ENCODE results near the gene MDM4. TPM values are rescaled to one million over a fixed set of nuclear protein-coding genes. Genes with fewer than 3 reads are reported as not detected.
A peak's percentile ranks its signal among the peaks of the same experiment; 100 is the strongest.

MDM4 gene
- total and polyA plus RNA-seq, 7 experiments from 2014 or later = 19.1 to 278 (median 232) TPM

DNA sequence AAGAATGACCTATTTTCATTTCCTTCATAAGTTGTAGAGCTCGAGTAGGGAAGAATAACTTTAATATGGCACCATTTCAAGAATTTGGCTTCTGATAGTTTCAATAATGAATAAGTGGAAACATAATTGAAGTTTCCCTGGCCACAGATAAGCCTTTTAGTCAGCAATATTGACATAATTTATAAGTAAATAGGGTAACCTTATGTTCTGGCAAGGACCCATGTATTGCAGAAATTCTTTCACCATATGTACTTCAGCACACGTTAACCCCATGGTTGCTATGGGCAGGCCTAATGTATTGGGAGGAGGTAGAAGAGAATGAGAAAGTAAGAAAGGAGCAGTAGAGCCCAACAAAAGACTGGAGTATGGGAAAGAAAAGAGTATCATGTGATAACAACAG, 25.4 kb downstream of the MDM4 start:
- intact Hi-C loops (cut with micrococcal nuclease) = no loop called here
- peaks cover 33 to 70% (median 59%) of the 10 kb centered on the region in 7 donors for H3K4me1 Mint-ChIP-seq

DNA sequence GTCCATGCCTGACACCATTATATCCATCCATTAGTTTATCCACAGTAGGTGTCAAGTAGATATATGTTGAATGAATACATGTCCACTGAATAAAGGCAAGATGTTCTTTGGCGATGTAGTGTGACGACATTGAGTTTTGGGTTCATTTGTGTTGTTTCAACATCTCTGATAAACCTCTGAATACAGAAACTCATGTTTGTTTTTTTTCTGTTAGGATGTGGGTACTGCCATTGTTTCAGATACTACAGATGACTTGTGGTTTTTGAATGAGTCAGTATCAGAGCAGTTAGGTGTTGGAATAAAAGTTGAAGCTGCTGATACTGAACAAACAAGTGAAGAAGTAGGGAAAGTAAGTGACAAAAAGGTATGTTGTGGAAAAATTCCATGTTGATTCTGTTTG, 28.1 kb downstream of the MDM4 start:
- H3K4me3 Mint-ChIP-seq = peak overlapping the region; percentile 0 to 77 (median 60)
- ChIA-PET CTCF (interaction anchor here (0.8 to 1.6 kb wide), 4 partner anchors 26 to 97 kb away, joined by 3 to 10 read pairs (median 5); partner anchors contain the start of gene MDM4), POLR2A (interaction anchor here (0.5 to 4.7 kb wide), 13 partner anchors 13 to 550 kb away, joined by 3 to 31 read pairs (median 5); partner anchors contain the start of gene MDM4)
- ATAC-seq (peak; percentile 96), DNase-seq (peak in 7 of 9 donors; percentile 47 to 76 (median 67))
- peaks cover 0 to 15% (median 0%) of the 10 kb centered on the region in 11 donors for H3K9me3 Mint-ChIP-seq
- peaks cover 30 to 39% of the 10 kb centered on the region in 2 donors for H3K4me1 ChIP-seq (ENCODE audit: control insufficient read depth in 2 of 2, insufficient read depth in 2 of 2, low read length in 2 of 2)
- peaks cover 29 to 71% (median 65%) of the 10 kb centered on the region in 7 donors for H3K4me1 Mint-ChIP-seq
- no peak overlapping the region for H3K4me3 ChIP-seq (ENCODE audit: low read length)
- H3K27ac ChIP-seq (ENCODE audit: low read depth, low read length) = peak overlapping the region; percentile 63
- H3K36me3 Mint-ChIP-seq = peaks cover 34 to 77% (median 64%) of the 10 kb centered on the region in 5 donors
- H3K27me3 ChIP-seq (ENCODE audit: control insufficient read depth in 2 of 2, insufficient read depth in 2 of 2, low read length in 2 of 2) = no peaks in the 10 kb centered on the region
- intact Hi-C loops (cut with micrococcal nuclease) = loop anchor here (1.0 to 2.0 kb wide), 8 partner anchors 8 to 37 kb away; partner anchors contain the start of gene MDM4 (in 2 of the 2)
- H3K27ac Mint-ChIP-seq = peak overlapping the region; percentile 51 to 94 (median 81)
- peaks cover 9 to 88% (median 49%) of the 10 kb centered on the region in 3 experiments for H3K36me3 ChIP-seq (ENCODE audit: control insufficient read depth in 2 of 3, insufficient read depth in 3 of 3, low read length in 3 of 3)
- H3K9me3 ChIP-seq (ENCODE audit: control insufficient read depth in 2 of 3, low read length in 3 of 3) = no peaks in the 10 kb centered on the region
- no peaks in the 10 kb centered on the region for H3K27me3 Mint-ChIP-seq

More for the DNA sequence above, 25.4 kb downstream of the MDM4 start:
- Mint-ChIP-seq H3K27ac (peak overlapping the region in 6 of 9 donors; percentile 24 to 94 (median 78)), H3K9me3 (peaks cover 0 to 15% (median 0%) of the 10 kb centered on the region in 11 donors), H3K36me3 (peaks cover 30 to 72% (median 55%) of the 10 kb centered on the region in 5 donors), H3K27me3 (no peaks in the 10 kb centered on the region), H3K4me3 (no peak overlapping the region)
- POLR2A ChIA-PET = interaction anchor here (1.5 to 2.9 kb wide), 2 partner anchors 24 to 25 kb away, joined by 6 to 12 read pairs; partner anchors contain the start of gene MDM4
- Histone ChIP-seq H3K27ac (ENCODE audit: low read depth, low read length) (no peak overlapping the region), H3K4me1 (ENCODE audit: control insufficient read depth in 2 of 2, insufficient read depth in 2 of 2, low read length in 2 of 2) (peaks cover 26 to 38% of the 10 kb centered on the region in 2 donors), H3K36me3 (ENCODE audit: control insufficient read depth in 2 of 3, insufficient read depth in 3 of 3, low read length in 3 of 3) (peaks cover 9 to 86% (median 49%) of the 10 kb centered on the region in 3 experiments), H3K4me3 (ENCODE audit: low read length) (no peak overlapping the region), H3K27me3 (ENCODE audit: control insufficient read depth in 2 of 2, insufficient read depth in 2 of 2, low read length in 2 of 2) (no peaks in the 10 kb centered on the region), H3K9me3 (ENCODE audit: control insufficient read depth in 2 of 3, low read length in 3 of 3) (no peaks in the 10 kb centered on the region)
- DNase-seq (no peak), ATAC-seq (no peak)
- CTCF ChIA-PET = no interaction called here

DNA sequence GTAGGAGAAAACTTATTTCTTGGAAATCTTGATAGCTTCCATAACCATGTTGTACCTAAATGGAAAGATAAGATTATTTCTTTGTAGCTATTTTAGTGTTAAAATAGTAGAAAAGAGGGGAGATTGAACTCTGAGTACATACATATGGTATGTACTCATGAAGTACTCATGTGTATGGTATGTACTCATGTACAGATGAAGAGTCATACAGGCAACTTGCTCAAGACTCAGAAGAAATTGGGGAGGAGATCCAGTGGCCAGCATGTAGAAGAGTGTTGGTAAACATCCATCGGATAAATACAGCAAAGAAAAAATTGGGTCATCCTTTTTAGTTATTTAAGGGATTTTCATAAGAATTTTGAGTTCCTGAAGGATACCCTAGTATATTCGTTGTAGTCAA, 29.0 kb downstream of the MDM4 start:
- H3K4me3 Mint-ChIP-seq = peak overlapping the region; percentile 30 to 74 (median 60)
- Histone ChIP-seq H3K9me3 (ENCODE audit: control insufficient read depth in 2 of 3, low read length in 3 of 3) (no peaks in the 10 kb centered on the region), H3K36me3 (ENCODE audit: control insufficient read depth in 2 of 3, insufficient read depth in 3 of 3, low read length in 3 of 3) (peaks cover 18 to 88% (median 52%) of the 10 kb centered on the region in 3 experiments), H3K4me3 (ENCODE audit: low read length) (no peak overlapping the region), H3K27ac (ENCODE audit: low read depth, low read length) (peak overlapping the region; percentile 71), H3K27me3 (ENCODE audit: control insufficient read depth in 2 of 2, insufficient read depth in 2 of 2, low read length in 2 of 2) (no peaks in the 10 kb centered on the region), H3K4me1 (ENCODE audit: control insufficient read depth in 2 of 2, insufficient read depth in 2 of 2, low read length in 2 of 2) (peaks cover 30 to 39% of the 10 kb centered on the region in 2 donors)
- ChIA-PET CTCF (interaction anchor here (0.8 to 1.6 kb wide), 5 partner anchors 16 to 43 kb away, joined by 3 to 10 read pairs (median 3); partner anchors contain the start of gene MDM4), POLR2A (interaction anchor here (0.6 to 4.7 kb wide), 12 partner anchors 13 to 38 kb away, joined by 3 to 31 read pairs (median 6); partner anchors contain the start of gene MDM4)
- H3K4me1 Mint-ChIP-seq = peaks cover 29 to 73% (median 65%) of the 10 kb centered on the region in 7 donors
- DNase-seq (no peak), ATAC-seq (no peak)
- no peaks in the 10 kb centered on the region for H3K27me3 Mint-ChIP-seq
- H3K9me3 Mint-ChIP-seq = peaks cover 0 to 15% (median 0%) of the 10 kb centered on the region in 11 donors
- peaks cover 39 to 85% (median 72%) of the 10 kb centered on the region in 5 donors for H3K36me3 Mint-ChIP-seq
- H3K27ac Mint-ChIP-seq = peak overlapping the region; percentile 48 to 94 (median 81)
- intact Hi-C loops (cut with micrococcal nuclease) = loop anchor here in 1 of 2 donors (2.0 kb wide), 2 partner anchors 20 to 34 kb away; no protein-coding TSS in a partner anchor

DNA sequence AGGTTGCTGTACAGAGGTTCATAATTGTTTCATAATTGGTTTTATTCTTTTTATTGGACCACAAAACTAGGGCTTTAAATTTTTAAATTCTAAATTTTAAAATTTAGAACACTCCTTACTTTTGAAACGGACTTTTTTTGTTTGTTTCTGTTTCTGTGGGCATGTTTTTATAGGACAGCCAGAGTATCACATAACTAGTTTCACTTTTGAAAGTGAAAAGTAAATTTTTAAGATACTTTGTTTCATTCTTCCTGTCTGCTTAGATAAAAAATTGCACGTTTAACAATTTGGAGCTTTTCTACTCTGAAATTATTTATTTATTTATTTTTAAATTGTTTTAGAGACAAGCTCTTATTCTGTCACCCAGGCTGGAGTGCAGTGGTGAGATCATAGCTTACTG, 29.7 kb downstream of the MDM4 start:
- H3K36me3 ChIP-seq (ENCODE audit: control insufficient read depth in 2 of 3, insufficient read depth in 3 of 3, low read length in 3 of 3) = peaks cover 17 to 88% (median 51%) of the 10 kb centered on the region in 3 experiments
- intact Hi-C loops (cut with micrococcal nuclease) = loop anchor here in 1 of 2 donors (2.0 kb wide), 2 partner anchors 19 to 33 kb away; no protein-coding TSS in a partner anchor
- ATAC-seq (no peak), DNase-seq (peak in 3 of 9 donors; percentile 28 to 32 (median 31))
- CTCF ChIA-PET = interaction anchor here (0.8 kb wide), 1 partner anchor 20 kb away, joined by 3 read pairs; no protein-coding TSS in a partner anchor
- no peak overlapping the region for H3K4me3 ChIP-seq (ENCODE audit: low read length)
- H3K4me3 Mint-ChIP-seq = peak overlapping the region in 9 of 10 donors; percentile 47 to 74 (median 60)
- H3K27me3 Mint-ChIP-seq = no peaks in the 10 kb centered on the region
- H3K4me1 ChIP-seq (ENCODE audit: control insufficient read depth in 2 of 2, insufficient read depth in 2 of 2, low read length in 2 of 2) = peaks cover 30 to 39% of the 10 kb centered on the region in 2 donors
- peaks cover 0 to 15% (median 0%) of the 10 kb centered on the region in 11 donors for H3K9me3 Mint-ChIP-seq
- H3K27me3 ChIP-seq (ENCODE audit: control insufficient read depth in 2 of 2, insufficient read depth in 2 of 2, low read length in 2 of 2) = no peaks in the 10 kb centered on the region
- peaks cover 39 to 86% (median 72%) of the 10 kb centered on the region in 5 donors for H3K36me3 Mint-ChIP-seq
- peak overlapping the region; percentile 71 for H3K27ac ChIP-seq (ENCODE audit: low read depth, low read length)
- POLR2A ChIA-PET = interaction anchor here (0.6 to 4.7 kb wide), 10 partner anchors 12 to 780 kb away, joined by 3 to 31 read pairs (median 4); partner anchors contain the start of gene MDM4
- peak overlapping the region in 8 of 9 donors; percentile 48 to 94 (median 82) for H3K27ac Mint-ChIP-seq
- H3K4me1 Mint-ChIP-seq = peaks cover 30 to 73% (median 65%) of the 10 kb centered on the region in 7 donors
- no peaks in the 10 kb centered on the region for H3K9me3 ChIP-seq (ENCODE audit: control insufficient read depth in 2 of 3, low read length in 3 of 3)

DNA sequence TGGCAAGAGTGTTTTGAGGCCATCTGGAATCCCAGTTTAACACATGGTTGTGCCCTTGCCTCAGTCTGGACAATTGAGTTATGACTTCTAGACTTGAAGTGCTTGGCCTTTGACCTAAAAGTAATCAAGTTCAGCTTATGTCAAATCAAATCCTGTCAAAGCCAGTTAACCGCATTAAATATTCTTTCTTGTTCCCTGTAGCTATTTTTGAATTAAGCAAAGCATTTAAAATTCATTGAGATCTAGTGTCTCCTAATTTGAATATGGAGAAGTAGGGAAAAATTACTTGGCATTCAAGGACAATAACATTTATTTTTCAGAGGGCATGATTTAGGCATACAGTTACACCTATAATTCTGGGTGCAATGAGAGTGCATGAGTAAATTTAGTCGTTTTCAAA, 32.1 kb downstream of the MDM4 start:
- H3K36me3 ChIP-seq (ENCODE audit: control insufficient read depth in 2 of 3, insufficient read depth in 3 of 3, low read length in 3 of 3) = peaks cover 17 to 76% (median 36%) of the 10 kb centered on the region in 3 experiments
- CTCF ChIA-PET = interaction anchor here (0.9 kb wide), 1 partner anchor 20 kb away, joined by 4 read pairs; no protein-coding TSS in a partner anchor
- no peak overlapping the region for H3K27ac ChIP-seq (ENCODE audit: low read depth, low read length)
- no peak overlapping the region for H3K4me3 Mint-ChIP-seq
- H3K4me3 ChIP-seq (ENCODE audit: low read length) = no peak overlapping the region
- DNase-seq (no peak), ATAC-seq (no peak)
- peaks cover 30 to 32% of the 10 kb centered on the region in 2 donors for H3K4me1 ChIP-seq (ENCODE audit: control insufficient read depth in 2 of 2, insufficient read depth in 2 of 2, low read length in 2 of 2)
- H3K27ac Mint-ChIP-seq = peak overlapping the region in 3 of 9 donors; percentile 2 to 76 (median 43)
- H3K9me3 ChIP-seq (ENCODE audit: control insufficient read depth in 2 of 3, low read length in 3 of 3) = no peaks in the 10 kb centered on the region
- H3K27me3 ChIP-seq (ENCODE audit: control insufficient read depth in 2 of 2, insufficient read depth in 2 of 2, low read length in 2 of 2) = no peaks in the 10 kb centered on the region
- POLR2A ChIA-PET = interaction anchor here (1.9 to 4.2 kb wide), 2 partner anchors 32 to 33 kb away, joined by 5 to 31 read pairs; partner anchors contain the start of gene MDM4
- H3K36me3 Mint-ChIP-seq = peaks cover 24 to 75% (median 56%) of the 10 kb centered on the region in 5 donors
- H3K9me3 Mint-ChIP-seq = peaks cover 0 to 10% (median 0%) of the 10 kb centered on the region in 11 donors
- no peaks in the 10 kb centered on the region for H3K27me3 Mint-ChIP-seq
- peaks cover 24 to 58% (median 48%) of the 10 kb centered on the region in 7 donors for H3K4me1 Mint-ChIP-seq
- intact Hi-C loops (cut with micrococcal nuclease) = no loop called here

DNA sequence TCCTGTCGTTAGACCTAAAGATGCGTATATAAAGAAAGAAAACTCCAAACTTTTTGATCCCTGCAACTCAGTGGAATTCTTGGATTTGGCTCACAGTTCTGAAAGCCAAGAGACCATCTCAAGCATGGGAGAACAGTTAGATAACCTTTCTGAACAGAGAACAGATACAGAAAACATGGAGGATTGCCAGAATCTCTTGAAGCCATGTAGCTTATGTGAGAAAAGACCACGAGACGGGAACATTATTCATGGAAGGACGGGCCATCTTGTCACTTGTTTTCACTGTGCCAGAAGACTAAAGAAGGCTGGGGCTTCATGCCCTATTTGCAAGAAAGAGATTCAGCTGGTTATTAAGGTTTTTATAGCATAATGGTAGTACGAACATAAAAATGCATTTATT, 33.1 kb downstream of the MDM4 start:
- peaks cover 17 to 66% (median 29%) of the 10 kb centered on the region in 3 experiments for H3K36me3 ChIP-seq (ENCODE audit: control insufficient read depth in 2 of 3, insufficient read depth in 3 of 3, low read length in 3 of 3)
- H3K4me3 ChIP-seq (ENCODE audit: low read length) = no peak overlapping the region
- Mint-ChIP-seq H3K36me3 (peaks cover 19 to 73% (median 52%) of the 10 kb centered on the region in 5 donors), H3K27me3 (no peaks in the 10 kb centered on the region), H3K27ac (peak overlapping the region in 5 of 9 donors; percentile 10 to 76 (median 65)), H3K9me3 (peaks cover 0 to 3% (median 0%) of the 10 kb centered on the region in 11 donors), H3K4me3 (no peak overlapping the region), H3K4me1 (peaks cover 14 to 58% (median 48%) of the 10 kb centered on the region in 7 donors)
- no peaks in the 10 kb centered on the region for H3K9me3 ChIP-seq (ENCODE audit: control insufficient read depth in 2 of 3, low read length in 3 of 3)
- DNase-seq (no peak), ATAC-seq (no peak)
- peaks cover 21 to 22% of the 10 kb centered on the region in 2 donors for H3K4me1 ChIP-seq (ENCODE audit: control insufficient read depth in 2 of 2, insufficient read depth in 2 of 2, low read length in 2 of 2)
- ChIA-PET CTCF (interaction anchor here (0.6 to 0.8 kb wide), 3 partner anchors 11 to 938 kb away, joined by 3 read pairs; no protein-coding TSS in a partner anchor), POLR2A (interaction anchor here (0.8 to 1.9 kb wide), 2 partner anchors 13 to 33 kb away, joined by 3 to 5 read pairs; partner anchors contain the start of gene MDM4)
- H3K27ac ChIP-seq (ENCODE audit: low read depth, low read length) = no peak overlapping the region
- intact Hi-C loops (cut with micrococcal nuclease) = no loop called here
- no peaks in the 10 kb centered on the region for H3K27me3 ChIP-seq (ENCODE audit: control insufficient read depth in 2 of 2, insufficient read depth in 2 of 2, low read length in 2 of 2)

Measured in naive thymus-derived CD4-positive, alpha-beta T cell (primary cell).